HG03439 (cell line): Measurements from ENCODE around the gene PIK3CD.

Source experiments
- ATAC-seq: cut with Tn5 transposase; IDR thresholded peaks from one replicate; pipeline ENCODE4 v1.9.1; 2021; ENCODE audit warnings: mild to moderate bottlenecking, moderate library complexity; ENCODE audit not compliant: unreplicated experiment

PIK3CD gene

GRCh38 chr1:9651565-9652378 lies at the start of gene PIK3CD:
Gene PIK3CD (plus strand): TSS chr1:9651731. CDS start chr1:9710456, 58,725 bp downstream.
- no peak for ATAC-seq

DNA sequence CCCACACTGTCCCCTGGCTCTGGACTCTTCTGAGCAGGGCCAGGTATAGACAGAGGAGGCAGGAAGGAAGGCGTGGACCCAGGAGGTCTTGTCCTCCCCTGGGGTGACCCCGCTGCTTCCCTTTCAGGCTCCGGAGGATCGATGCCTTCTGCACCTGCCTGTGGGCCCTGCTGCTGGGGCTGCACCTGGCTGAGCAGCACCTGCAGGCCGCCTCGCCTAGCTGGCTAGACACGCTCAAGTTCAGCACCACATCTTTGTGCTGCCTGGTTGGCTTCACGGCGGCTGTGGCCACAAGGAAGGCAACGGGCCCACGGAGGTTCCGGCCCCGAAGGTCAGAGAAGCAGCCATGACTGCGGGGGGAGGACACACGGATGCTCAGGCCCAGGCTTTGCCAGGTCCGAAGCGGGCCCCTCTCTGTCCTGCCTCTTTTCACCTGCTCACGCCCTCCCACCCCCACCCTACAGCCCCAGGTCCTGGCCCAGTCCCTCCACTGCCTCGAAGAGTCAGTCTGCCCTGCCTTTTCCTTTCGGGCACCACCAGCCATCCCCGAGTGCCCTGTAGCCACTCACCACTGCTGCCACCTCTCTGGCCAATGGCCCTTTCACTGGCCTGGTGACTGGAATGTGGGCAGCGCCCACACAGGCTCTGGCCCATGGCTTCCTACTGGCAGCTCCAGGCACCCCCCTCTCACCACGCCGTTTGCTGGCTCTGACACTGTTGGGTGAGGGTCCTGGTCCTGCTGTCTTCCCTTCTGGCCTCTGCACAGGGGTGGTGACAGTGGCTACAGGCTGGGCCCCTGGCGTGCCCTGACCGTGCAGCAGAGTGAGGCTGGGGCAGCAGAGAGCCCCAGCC lies 49.4 kb upstream of the PIK3CD start:
- no peak for ATAC-seq

DNA sequence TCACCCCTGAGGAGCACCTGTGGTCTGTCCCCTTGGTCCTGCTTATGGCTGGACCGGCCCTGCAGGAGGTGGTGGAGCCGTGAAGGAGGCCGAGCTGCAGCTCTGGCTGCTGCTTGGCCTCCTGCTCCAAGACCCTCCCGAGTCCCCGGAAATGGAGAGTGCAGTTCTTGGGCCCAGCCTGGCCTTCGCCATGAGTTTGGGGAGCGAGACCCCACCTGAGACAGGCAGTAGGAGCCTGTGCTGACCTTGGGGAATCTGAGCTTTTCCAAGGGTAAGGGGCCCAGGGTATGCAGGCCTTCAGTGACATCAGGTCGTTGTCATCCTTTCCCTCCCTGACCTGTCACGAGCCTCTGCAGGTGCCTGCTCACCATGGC lies 48.8 kb upstream of the PIK3CD start:
- no peak for ATAC-seq

GRCh38 chr1:9603307-9603706 lies 48.2 kb upstream of the PIK3CD start:
- no peak for ATAC-seq

DNA sequence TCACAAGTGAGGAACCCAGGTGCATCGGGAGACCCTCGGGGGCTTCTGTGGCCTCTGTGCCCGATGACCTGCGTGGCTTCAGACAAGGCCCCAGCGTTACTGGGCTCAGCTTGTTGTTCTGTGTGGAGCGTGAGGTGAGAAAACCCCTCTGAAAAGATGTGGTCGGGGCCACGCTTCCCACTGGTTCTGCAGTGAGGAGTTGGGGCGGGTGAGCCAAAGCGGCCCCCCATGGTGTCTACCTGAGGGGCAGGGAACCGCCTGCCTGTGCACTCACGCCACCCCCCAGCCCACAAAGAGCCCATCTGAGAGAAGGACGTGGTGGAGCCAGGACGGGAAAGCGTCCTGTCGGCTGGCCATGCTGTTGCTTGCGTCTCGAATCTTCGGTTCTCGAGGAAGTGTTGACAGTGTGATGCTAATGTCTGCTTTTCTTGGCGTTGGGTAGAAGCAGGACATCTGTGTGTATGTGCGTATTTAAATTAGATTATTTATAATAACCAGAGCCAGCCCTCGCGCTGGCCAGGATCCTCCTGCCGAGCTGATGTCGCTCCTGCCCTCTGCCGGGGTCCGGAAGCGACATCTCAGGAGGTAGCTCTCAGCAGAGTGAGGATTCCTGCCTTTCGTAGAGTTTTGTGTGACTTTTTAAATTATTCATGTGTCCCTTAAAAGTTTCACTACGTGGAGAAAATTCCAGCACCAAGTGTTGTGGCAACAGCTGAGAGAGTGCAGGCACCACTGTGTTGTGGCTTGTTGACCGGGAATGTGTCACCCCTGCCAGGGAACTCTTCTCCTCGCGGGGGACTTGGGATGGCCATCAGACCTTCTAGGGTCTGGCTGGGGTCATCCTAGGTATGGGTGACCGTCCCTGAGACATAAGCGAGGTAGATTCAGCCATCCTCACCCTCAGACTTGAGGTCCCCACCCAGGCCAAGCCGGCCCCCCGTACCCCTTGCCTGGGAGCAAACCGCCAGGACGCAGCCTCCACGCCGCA lies 47.5 kb upstream of the PIK3CD start:
- ATAC-seq = no peak

GRCh38 chr1:9604836-9605235 lies 46.7 kb upstream of the PIK3CD start:
- no peak for ATAC-seq

DNA sequence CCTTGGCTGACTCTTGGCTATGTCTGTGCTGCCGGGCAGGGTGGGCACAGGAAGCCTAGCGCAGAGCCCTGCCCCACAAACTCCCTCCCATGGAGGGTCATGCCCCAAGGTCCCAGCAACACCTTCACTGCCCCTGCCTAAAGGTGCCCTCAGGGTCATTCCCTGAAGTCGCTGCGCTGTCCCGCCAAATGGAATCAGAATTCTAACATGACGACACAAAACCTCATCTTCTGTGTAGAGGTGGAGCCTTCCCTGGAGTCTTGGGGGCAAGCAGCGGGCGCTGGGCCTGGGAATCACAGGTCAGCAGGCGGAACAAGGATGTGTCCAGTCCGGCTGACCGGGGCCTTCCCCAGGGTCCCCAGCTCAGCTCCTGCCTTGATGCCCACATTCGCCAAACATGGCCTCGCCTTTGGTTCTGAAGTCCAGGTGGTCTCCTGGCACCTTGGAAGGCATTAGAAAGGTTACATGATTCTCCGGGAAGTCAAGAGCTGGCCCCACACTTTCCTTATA lies 45.5 kb upstream of the PIK3CD start:
- ATAC-seq = no peak

- no peak for ATAC-seq
Measured at GRCh38 chr1:9606458-9606857, 45.1 kb upstream of the PIK3CD start.

DNA sequence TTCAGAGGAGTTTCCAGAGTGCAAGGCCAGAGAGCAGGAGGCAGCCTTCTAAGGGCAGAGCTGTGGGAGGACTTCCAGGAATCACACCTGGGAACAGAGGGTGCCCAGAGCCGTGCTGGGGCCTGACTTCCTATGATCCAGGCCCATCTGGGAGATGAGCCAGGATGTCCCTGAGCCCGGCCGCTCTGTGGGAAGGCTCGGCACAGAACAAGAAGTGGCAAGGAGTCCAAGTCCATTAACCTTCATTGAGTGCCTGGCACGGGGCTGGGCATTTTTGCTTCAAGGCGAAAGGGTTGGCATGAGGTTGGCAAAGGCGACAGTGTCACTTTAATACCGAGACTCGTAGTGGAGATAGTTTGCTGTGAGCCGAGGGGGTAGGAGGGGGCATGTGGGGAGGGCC lies 44.6 kb upstream of the PIK3CD start:
- no peak for ATAC-seq

DNA sequence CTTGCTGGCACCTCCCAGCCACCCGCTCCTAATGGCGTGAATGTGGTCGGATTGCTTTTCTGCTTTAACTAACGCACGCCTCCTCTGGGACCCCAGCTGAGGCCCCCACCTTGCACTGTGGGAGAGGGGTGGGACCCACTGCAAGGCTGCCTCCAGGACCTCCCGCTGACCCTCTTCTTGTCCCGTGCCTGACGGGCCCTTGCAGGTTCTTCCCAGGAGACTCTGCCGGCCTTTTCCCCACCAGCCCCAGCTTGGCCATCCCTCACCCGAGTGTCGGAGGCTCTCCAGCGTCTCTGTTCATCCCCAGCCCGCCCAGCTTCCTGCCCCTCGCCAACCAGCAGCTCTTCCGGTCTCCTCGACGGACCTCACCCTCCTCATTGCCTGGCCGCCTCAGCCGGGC lies 44.2 kb upstream of the PIK3CD start:
- ATAC-seq = no peak

DNA sequence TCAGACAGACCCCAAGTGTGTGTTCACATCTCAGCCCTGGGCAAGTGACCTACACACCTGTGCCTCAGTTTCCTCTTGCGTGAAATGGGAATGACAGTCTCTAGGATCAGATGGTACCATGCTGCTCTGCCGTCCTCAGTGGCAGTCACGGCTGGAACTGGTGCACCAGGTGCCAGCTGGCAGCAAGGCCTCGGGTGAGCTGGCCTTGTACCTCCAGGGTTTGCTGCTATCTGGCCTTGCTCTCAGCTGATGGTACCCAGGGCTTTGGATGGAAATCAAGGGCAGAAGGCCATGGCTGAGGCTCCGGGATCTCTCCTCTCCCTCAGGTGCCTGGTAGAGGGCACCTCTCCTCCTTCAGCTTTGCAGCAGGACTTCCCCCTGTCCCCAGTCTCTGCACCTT lies 41.5 kb upstream of the PIK3CD start:
- no peak for ATAC-seq

DNA sequence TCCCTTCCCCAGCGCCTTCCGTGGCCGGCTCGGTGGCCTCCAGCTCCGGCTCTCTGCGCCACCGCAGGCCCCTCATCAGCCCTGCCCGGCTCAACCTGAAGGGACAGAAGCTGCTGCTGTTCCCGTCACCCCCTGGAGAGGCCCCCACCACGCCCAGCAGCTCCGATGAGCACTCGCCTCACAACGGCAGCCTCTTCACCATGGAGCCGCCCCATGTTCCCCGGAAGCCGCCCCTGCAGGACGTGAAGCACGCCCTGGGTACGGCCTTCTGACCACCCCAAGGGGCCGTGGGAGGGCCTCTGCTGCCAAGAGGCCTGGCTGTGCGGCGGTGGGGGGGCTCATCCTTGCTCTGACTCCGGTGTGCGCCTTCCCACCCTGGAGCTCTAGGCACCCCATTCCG lies 41.0 kb upstream of the PIK3CD start:
- no peak for ATAC-seq

GRCh38 chr1:9611716-9612115 lies 39.8 kb upstream of the PIK3CD start:
- ATAC-seq = no peak

GRCh38 chr1:9612162-9612845 lies 39.2 kb upstream of the PIK3CD start:
- ATAC-seq = no peak

DNA sequence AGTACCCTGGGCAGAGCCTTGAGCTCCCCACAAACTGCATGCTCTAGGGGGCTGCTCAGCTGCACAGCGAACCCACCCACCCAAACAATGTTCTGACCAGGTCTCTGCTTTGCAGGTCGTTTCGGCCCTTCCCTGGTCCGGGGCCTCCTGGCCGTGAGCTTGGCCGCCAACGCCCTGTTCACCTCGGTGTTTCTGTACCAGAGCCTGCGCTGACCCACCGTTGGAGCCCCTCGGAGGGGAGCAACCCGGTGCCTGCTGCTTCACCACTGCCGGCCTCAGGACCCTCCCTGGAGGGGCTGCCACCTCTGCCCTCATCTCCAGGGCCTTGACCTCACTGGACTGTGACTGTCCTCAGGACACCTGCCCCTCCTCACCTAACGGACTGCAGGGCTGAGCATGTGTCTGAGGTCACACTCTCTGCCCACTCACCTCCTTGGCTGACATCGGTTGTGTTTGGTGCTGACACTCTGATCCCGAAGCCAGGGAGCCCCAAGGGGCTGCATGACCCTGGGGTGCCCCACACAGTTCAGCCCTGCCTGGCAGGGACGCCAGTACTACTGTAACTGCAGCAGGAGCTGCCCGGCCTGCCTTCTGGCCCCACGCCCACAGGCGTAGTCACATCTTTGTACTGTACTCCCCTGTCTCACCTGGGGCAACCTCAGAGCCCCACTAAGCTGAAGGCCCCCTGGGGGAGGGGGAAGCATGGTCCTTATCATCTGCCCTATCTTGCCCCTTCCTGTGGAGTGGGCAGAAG lies 38.5 kb upstream of the PIK3CD start:
- no peak for ATAC-seq

DNA sequence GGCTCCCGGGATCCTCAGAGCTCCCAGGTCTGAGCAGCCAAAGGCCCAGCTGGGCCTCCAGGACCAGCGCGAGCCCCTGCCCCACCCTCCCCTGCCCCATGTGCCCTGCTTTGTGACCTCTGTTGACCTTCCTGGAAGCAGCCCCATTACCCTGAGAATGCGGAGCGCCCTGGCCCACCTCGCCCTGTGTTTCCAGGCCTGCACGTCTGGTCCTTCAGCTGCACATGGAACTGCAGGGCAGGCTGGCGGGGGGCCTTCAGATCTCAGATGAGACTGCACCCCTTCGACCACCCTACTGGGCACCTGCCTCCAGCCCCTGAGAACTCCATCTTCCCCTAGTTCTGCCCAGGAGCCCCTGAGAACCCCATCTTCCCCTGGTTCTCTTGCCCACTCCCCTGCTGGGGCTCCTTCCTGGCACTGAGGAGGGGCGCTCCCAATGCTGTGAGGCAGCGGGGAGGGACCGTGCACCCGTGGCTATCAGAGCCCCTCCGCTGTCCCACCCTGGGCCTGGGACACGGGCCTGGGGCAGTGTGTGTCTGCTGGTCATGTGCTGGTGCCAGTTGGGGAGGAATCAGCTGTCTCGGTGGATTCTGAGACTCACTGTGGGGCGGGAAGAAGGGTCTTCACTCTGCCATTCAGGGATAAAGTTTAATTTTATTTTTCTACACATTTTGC lies 37.8 kb upstream of the PIK3CD start:
- ATAC-seq = no peak

GRCh38 chr1:9615316-9616063 lies 36.0 kb upstream of the PIK3CD start:
- no peak for ATAC-seq
